ENCODE results near the gene CCDC3.

- TF ChIP-seq POLR2A (IDR thresholded peaks at IDR 0.05; ENCODE audit: low read length) (no peak), GATA1 (IDR thresholded peaks at IDR 0.05; ENCODE audit: low read depth, low read length) (no peak)
These were observed 90.7 kb downstream of the CCDC3 start for GRCh38 chr10:12910835-12911234.
